MCF 10A (cell line): Measurements from ENCODE around the gene NR1D2. TPM values are rescaled to one million over a fixed set of nuclear protein-coding genes. Genes with fewer than 3 reads are reported as not detected.

Source experiments
- Bru-seq: library from RNA; stranded (reverse); fragments of 400-500 nt; gene quantifications from one replicate; lab custom pipeline; 2021; lab: Mats Ljungman, UMichigan
- BruChase-seq, 2 experiments: library from RNA; stranded (reverse); fragments of 400-500 nt; gene quantifications; one replicate each; lab custom pipeline; 2021; lab: Mats Ljungman, UMichigan
- BruUV-seq: library from RNA; stranded (reverse); fragments of 400-500 nt; replicated peaks from 2 replicates; lab custom pipeline; 2021; lab: Mats Ljungman, UMichigan
- CTCF ChIA-PET: fragments of 300-600 bp; sonication (Branson Sonifier 250); formaldehyde crosslinking; extraction: SDS; loops from one replicate; lab custom pipeline; 2021; ENCODE audit warnings: antibody characterized with exemption, inconsistent platforms; lab: Yijun Ruan, JAX
- POLR2A ChIA-PET: fragments of 300-600, 350-650 bp; sonication (Branson Sonifier 250); formaldehyde crosslinking; extraction: SDS; loops from one replicate; lab custom pipeline; 2020; ENCODE audit warnings: antibody characterized with exemption, inconsistent platforms; lab: Yijun Ruan, JAX
- DNase-seq: peaks from one replicate; pipeline ENCODE4 v3.0.0-alpha.2; 2018; ENCODE audit not compliant: unreplicated experiment
- H3K27ac Mint-ChIP-seq: one replicate; pipeline ENCODE4 v1.8.0; 2022; ENCODE audit warnings: mild to moderate bottlenecking, low read depth, mixed read lengths; ENCODE audit not compliant: unreplicated experiment
- H3K27me3 Mint-ChIP-seq: one replicate; pipeline ENCODE4 v1.8.0; 2022; ENCODE audit warnings: mixed read lengths; ENCODE audit not compliant: insufficient read depth, unreplicated experiment
- H3K36me3 Mint-ChIP-seq: one replicate; pipeline ENCODE4 v1.8.0; 2022; ENCODE audit warnings: mild to moderate bottlenecking, moderate library complexity, mixed read lengths; ENCODE audit not compliant: insufficient read depth, unreplicated experiment
- H3K4me1 Mint-ChIP-seq: one replicate; pipeline ENCODE4 v1.8.0; 2022; ENCODE audit warnings: mixed read lengths; ENCODE audit not compliant: insufficient read depth, unreplicated experiment
- H3K4me3 Mint-ChIP-seq: one replicate; pipeline ENCODE4 v1.8.0; 2022; ENCODE audit warnings: mild to moderate bottlenecking, moderate library complexity, mixed read lengths; ENCODE audit not compliant: unreplicated experiment
- H3K9me3 Mint-ChIP-seq: one replicate; pipeline ENCODE4 v1.8.0; 2022; ENCODE audit warnings: mixed read lengths; ENCODE audit not compliant: unreplicated experiment
- intact Hi-C: fragments of 100-400 bp; cut with micrococcal nuclease; formaldehyde crosslinking; loops from 2 replicates; pipeline ENCODE4 v1.14.1; 2022
- long read RNA-seq: library from polyadenylated mRNA; stranded (forward); transcript quantifications from one replicate; pipeline ENCODE4 v2.0.0, GENCODE V29; 2022
- total RNA-seq: library from RNA; stranded (reverse); gene quantifications from 2 replicates; pipeline ENCODE4 v1.2.3, GENCODE V29; 2022
- TF ChIP-seq, protein P1 (sequence below): fragments of 200-600 bp; IDR thresholded peaks from one replicate; pipeline ENCODE4 v1.8.0; 2022; ENCODE audit warnings: antibody characterized with exemption, mild to moderate bottlenecking; ENCODE audit not compliant: unreplicated experiment

Gene NR1D2
- 19.4 and 21.9 TPM in 2 replicates for total RNA-seq
- Bru-seq, nascent RNA: percentile 91 among the genes with signal in this experiment
- percentile 91 among the genes with signal in this experiment for BruChase-seq, experiment 1, labeled RNA remaining after a 6-hour chase
- BruChase-seq, experiment 2, labeled RNA remaining after a 2-hour chase: percentile 90 among the genes with signal in this experiment
- long read RNA-seq, full-length matches to known transcripts: 28 of 38 reads
- long read RNA-seq, partial matches to known transcripts: 4 of 38 reads
- long read RNA-seq, other reads (novel, unspliced or antisense): 6 of 38 reads

- Mint-ChIP-seq H3K4me3 (peak within 1 kb of the TSS; percentile 73), H3K36me3 (peaks cover 6% of the 10 kb centered on the region), H3K4me1 (peaks cover 22% of the 10 kb centered on the region), H3K9me3 (no peaks in the 10 kb centered on the region), H3K27me3 (no peaks in the 10 kb centered on the region), H3K27ac (peak within 1 kb of the TSS; percentile 88)
- TF ChIP-seq, protein P1, sequence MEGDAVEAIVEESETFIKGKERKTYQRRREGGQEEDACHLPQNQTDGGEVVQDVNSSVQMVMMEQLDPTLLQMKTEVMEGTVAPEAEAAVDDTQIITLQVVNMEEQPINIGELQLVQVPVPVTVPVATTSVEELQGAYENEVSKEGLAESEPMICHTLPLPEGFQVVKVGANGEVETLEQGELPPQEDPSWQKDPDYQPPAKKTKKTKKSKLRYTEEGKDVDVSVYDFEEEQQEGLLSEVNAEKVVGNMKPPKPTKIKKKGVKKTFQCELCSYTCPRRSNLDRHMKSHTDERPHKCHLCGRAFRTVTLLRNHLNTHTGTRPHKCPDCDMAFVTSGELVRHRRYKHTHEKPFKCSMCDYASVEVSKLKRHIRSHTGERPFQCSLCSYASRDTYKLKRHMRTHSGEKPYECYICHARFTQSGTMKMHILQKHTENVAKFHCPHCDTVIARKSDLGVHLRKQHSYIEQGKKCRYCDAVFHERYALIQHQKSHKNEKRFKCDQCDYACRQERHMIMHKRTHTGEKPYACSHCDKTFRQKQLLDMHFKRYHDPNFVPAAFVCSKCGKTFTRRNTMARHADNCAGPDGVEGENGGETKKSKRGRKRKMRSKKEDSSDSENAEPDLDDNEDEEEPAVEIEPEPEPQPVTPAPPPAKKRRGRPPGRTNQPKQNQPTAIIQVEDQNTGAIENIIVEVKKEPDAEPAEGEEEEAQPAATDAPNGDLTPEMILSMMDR: no peak
- intact Hi-C loops: loop anchor here (5.0 kb wide), 1 partner anchor 58 kb away; no protein-coding TSS in a partner anchor
- DNase-seq: peak; percentile 76
- CTCF ChIA-PET: no interaction called here
- POLR2A ChIA-PET: interaction anchor here (1.5 to 9.9 kb wide), 2 partner anchors 11 to 26 kb away, joined by 7 to 234 read pairs; partner anchors contain the start of genes NKIRAS1 and RPL15
- no TSS peak for BruUV-seq
Observed at GRCh38 chr3:23944861-23945662, at the start of gene NR1D2. NR1D2 (plus strand) TSS chr3:23945286; CDS start chr3:23945579, 293 bp downstream.

GRCh38 chr3:23900744-23901143 is 44.3 kb upstream of the NR1D2 start:
- no TSS peak for BruUV-seq
- Mint-ChIP-seq H3K27ac (no peak overlapping the region), H3K4me1 (peaks cover 16% of the 10 kb centered on the region), H3K4me3 (no peak overlapping the region), H3K27me3 (no peaks in the 10 kb centered on the region), H3K9me3 (peaks cover 7% of the 10 kb centered on the region), H3K36me3 (peaks cover 77% of the 10 kb centered on the region)
- DNase-seq: peak; percentile 77
- intact Hi-C loops: no loop called here
- POLR2A ChIA-PET: interaction anchor here (0.6 to 0.9 kb wide), 2 partner anchors 10 to 20 kb away, joined by 3 to 4 read pairs; no protein-coding TSS in a partner anchor
- CTCF ChIA-PET: interaction anchor here (0.7 kb wide), 1 partner anchor 28 kb away, joined by 4 read pairs; no protein-coding TSS in a partner anchor
- TF ChIP-seq, protein P1: no peak

DNA sequence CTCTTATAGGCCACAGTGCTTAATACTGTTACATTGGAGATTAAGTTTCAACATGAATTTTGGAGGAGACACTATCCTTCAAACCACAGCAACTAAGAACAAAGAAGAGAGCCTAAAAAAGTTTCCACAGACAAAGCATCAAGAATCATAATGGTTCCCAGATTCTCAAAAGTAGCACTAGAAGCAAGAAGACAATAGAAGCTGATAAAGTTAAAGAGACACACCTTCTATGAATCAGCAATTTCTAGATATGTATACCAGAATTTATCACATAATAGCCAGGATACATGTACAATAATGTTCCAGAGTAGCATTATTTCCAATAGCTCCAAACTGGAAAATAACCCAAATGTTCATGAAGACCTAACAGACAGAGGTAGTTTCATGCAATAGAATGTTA is 40.5 kb upstream of the NR1D2 start:
- H3K27ac Mint-ChIP-seq: no peak overlapping the region
- no peaks in the 10 kb centered on the region for H3K27me3 Mint-ChIP-seq
- peaks cover 6% of the 10 kb centered on the region for H3K4me1 Mint-ChIP-seq
- H3K36me3 Mint-ChIP-seq: peaks cover 73% of the 10 kb centered on the region
- no peak overlapping the region for H3K4me3 Mint-ChIP-seq
- TF ChIP-seq, protein P1: no peak
- BruUV-seq: no TSS peak
- intact Hi-C loops: no loop called here
- CTCF ChIA-PET: interaction anchor here (0.7 to 1.0 kb wide), 2 partner anchors 15 to 144 kb away, joined by 3 read pairs; no protein-coding TSS in a partner anchor
- H3K9me3 Mint-ChIP-seq: no peaks in the 10 kb centered on the region
- DNase-seq: no peak
- POLR2A ChIA-PET: interaction anchor here (0.8 to 1.2 kb wide), 4 partner anchors 12 to 73 kb away, joined by 3 to 4 read pairs (median 4); partner anchors contain the start of genes NKIRAS1 and RPL15
